ENCODE data around the gene UGT1A7.

- TF ChIP-seq, protein P1, sequence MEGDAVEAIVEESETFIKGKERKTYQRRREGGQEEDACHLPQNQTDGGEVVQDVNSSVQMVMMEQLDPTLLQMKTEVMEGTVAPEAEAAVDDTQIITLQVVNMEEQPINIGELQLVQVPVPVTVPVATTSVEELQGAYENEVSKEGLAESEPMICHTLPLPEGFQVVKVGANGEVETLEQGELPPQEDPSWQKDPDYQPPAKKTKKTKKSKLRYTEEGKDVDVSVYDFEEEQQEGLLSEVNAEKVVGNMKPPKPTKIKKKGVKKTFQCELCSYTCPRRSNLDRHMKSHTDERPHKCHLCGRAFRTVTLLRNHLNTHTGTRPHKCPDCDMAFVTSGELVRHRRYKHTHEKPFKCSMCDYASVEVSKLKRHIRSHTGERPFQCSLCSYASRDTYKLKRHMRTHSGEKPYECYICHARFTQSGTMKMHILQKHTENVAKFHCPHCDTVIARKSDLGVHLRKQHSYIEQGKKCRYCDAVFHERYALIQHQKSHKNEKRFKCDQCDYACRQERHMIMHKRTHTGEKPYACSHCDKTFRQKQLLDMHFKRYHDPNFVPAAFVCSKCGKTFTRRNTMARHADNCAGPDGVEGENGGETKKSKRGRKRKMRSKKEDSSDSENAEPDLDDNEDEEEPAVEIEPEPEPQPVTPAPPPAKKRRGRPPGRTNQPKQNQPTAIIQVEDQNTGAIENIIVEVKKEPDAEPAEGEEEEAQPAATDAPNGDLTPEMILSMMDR (IDR thresholded peaks at IDR 0.05) = no peak
- TF ChIP-seq ZFX (IDR thresholded peaks at IDR 0.05; ENCODE audit: borderline replicate concordance) = no peak
These were observed 135.7 kb downstream of the UGT1A7 start for GRCh38 chr2:233817361-233817911.

All from 22Rv1 (cell line).